GM12864 (cell line): Measurements from ENCODE around the gene SMIM17.

Experiments used
- DNase-seq: peaks from one replicate; pipeline ENCODE4 v3.0.0-alpha.2; 2011; ENCODE audit warnings: low read depth
- H3K4me3 ChIP-seq: 2 replicates; pipeline ENCODE4 v1.5.1; 2011; ENCODE audit warnings: mild to moderate bottlenecking, low read depth, low read length, control low read depth
- TF ChIP-seq, protein P1 (sequence below): IDR thresholded peaks from 2 replicates; pipeline ENCODE4 v1.5.1; 2011; ENCODE audit warnings: low read depth, mild to moderate bottlenecking, moderate library complexity, low read length, control low read depth, inconsistent platforms; ENCODE audit errors: missing control alignments

The SMIM17 gene

DNA sequence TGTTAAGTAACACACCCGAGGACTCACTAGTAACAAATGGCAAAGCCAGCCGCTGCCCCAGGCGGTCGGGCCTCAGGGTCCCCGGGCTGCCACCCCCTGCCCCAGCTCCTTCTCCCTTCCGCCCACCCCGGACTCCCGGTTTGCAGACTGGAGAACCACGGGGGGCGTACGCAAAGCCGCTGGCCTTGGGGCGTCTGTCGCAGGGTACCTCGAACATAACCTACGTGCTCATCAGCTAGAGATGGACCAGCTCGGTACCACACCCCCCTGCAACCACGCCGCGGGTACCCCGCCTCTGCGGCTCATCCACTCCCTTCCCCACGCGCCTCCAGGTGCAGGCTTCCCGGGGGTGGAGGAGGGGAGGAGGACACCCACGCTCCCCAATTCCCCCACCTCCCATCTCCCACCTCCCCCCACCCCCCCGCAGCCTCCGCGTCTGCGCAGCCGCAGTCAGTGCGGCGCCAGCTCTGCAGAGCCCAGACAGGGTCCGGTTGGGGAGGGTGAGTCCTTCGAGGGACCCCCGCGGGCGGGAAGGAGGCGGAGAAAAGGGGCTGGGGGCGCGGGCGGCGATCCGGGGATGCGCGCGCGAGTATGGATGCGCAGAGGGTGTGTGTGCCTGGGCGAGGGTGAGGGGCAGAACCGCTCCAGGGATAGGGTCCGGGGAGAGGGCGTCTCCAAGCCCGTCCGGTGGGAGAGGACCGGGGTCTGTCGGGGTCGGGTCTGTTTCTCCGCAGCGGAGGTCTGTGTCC, at the start of gene SMIM17:
Gene SMIM17, plus strand, starts transcription at position 449 of the 749 bp plus-strand sequence. CDS start 2,509 bp downstream, outside the sequence.
- no peak for DNase-seq
- no peak within 1 kb of the TSS for H3K4me3 ChIP-seq
- TF ChIP-seq, protein P1, sequence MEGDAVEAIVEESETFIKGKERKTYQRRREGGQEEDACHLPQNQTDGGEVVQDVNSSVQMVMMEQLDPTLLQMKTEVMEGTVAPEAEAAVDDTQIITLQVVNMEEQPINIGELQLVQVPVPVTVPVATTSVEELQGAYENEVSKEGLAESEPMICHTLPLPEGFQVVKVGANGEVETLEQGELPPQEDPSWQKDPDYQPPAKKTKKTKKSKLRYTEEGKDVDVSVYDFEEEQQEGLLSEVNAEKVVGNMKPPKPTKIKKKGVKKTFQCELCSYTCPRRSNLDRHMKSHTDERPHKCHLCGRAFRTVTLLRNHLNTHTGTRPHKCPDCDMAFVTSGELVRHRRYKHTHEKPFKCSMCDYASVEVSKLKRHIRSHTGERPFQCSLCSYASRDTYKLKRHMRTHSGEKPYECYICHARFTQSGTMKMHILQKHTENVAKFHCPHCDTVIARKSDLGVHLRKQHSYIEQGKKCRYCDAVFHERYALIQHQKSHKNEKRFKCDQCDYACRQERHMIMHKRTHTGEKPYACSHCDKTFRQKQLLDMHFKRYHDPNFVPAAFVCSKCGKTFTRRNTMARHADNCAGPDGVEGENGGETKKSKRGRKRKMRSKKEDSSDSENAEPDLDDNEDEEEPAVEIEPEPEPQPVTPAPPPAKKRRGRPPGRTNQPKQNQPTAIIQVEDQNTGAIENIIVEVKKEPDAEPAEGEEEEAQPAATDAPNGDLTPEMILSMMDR, result no peak

DNA sequence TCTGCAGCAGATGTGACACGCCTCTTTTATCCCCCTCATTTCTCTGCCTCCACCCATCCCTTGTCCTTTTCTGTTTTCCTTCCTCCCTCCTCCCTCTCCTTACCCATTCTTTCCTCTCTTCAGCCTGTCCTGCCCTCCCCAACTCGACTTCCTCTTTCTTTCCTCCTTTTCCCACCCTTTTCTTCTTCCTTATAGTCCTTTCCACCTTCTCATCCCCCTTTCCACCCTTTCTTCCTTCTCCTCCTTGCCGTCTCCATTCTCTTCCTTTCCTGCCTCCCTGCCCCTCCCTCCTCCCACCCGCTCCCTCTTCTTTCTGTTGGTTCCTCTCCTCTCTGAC, 48.5 kb upstream of the SMIM17 start:
- TF ChIP-seq, protein P1, result no peak
- no peak overlapping the region; the same call in none of the 2 replicates for H3K4me3 ChIP-seq
- no peak for DNase-seq

DNA sequence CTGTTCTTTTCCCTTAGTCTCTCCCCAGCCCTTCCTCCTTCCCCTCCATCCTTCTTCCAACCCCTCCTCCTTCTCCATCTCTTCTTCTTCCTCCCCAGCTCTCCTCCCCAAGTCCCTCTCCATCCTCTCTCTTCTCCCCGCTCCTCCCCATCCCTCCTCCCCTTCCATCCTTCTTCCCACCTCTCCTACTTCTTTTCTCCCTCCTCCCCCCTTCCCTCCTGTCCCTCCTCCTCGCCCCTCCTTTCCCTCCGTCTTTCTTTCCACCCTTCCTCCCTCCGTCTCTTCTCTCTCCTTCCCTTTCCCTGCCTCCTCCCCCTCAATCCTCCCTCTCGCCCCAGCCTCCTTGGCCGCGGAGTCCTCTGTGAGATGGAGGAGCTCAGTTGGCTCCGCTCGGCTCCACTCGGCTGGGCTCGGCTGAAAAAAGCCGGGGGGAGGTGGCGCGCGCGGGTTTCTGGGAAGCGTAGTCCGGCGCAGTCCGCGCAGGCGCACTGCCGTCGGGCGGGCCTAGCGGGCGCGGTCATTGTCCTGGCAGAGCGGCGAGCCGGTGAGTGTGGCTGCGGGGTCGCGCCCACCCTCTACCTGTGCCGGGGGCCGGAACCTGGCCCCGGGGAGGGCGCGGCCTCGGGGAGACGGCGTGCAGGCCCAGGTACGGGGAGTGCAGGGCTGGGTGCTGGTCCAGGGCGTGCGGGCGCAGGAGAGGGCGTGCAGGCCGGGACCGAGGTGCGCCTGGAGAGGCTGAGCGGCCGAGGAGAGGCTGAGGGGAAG, 48.0 kb upstream of the SMIM17 start, which contains the start of gene ZNF71:
Gene ZNF71, plus strand, starts transcription at position 520 of the 765 bp plus-strand sequence. CDS start 6,257 bp downstream, outside the sequence.
- TF ChIP-seq, protein P1, result no peak
- peak; percentile 48 for DNase-seq
- H3K4me3 ChIP-seq, result peak within 1 kb of the TSS; percentile 94

DNA sequence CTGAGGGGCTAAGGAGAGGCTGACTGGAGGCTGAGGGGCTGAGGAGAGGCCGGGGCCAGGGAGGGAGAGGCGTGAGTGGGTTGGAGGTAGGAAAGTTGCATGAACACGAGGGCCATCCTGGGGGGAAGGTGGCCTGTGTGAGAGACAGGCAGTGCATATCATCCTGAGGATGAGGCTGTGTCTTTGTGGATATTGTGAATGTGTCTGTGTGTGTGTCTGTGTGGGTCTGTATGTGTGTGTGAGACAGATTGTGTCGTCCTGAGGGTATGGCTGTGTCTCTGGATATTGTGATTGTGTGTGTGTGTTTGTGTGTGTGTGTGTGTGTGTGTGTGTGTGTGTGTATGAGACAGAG, 47.4 kb upstream of the SMIM17 start:
- no peak for DNase-seq
- TF ChIP-seq, protein P1, result no peak
- peak overlapping the region; percentile 94 for H3K4me3 ChIP-seq

DNA sequence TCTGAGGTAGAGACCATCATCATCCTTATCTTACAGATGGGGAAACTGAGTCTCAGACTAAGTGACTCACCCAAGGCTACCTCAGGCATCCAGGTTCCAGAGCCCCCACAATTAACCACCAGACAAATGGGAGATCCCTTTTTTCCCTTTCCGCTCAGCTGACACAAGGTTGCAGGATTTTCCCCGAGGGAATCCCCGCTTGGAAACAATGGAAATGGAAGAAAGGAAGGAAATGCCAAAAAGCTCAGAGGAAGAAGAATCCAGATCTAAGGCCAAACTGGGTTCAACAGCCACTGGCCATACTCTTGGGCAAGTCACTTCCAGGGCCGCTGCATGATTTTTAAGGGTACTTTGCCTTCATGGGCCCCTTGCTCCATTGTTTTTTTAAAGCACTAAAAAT, 46.3 kb upstream of the SMIM17 start:
- TF ChIP-seq, protein P1, result no peak
- H3K4me3 ChIP-seq, result no peak overlapping the region
- DNase-seq, result no peak

DNA sequence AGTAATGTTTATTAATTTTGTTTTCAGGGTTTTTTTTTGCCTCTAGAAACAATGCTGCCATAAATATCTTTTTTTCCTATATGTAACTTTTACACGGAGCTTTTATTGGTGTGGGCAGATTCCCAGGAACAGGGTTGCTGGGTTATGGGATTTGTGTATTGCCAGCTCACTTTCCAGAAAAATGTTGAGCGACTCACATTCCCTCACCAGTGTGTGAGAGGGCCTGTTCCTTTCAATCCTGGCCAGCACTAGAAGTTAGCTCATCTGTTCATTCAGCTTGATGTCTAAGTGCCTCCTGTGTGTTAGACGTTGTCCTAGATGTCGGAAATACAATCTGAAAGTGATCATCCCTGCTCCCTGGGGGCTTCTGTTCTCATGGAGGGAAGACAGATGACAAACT, 45.3 kb upstream of the SMIM17 start:
- TF ChIP-seq, protein P1, result no peak
- no peak overlapping the region for H3K4me3 ChIP-seq
- no peak for DNase-seq
